ENCODE data around the gene SRSF4.
"Not testable (repeated sequence)": the region's sequence is repeated elsewhere in the genome, so short reads cannot be mapped to it uniquely, and the experiment has no call there.

SRSF4 gene
- long read RNA-seq, donor 1, transcript SRSF4-201 (6 exons, 2,387 nt), result major isoform, 30 of 39 reads
- long read RNA-seq, donor 1, partial matches to known transcripts, result 6 of 39 reads
- long read RNA-seq, donor 1, other reads (novel, unspliced or antisense), result 0 of 39 reads
- long read RNA-seq, donor 2, transcript SRSF4-201 (6 exons, 2,387 nt), result major isoform, 22 of 27 reads
- long read RNA-seq, donor 2, partial matches to known transcripts, result 5 of 27 reads
- long read RNA-seq, donor 2, other reads (novel, unspliced or antisense), result 0 of 27 reads
- long read RNA-seq, donor 3, transcript SRSF4-201 (6 exons, 2,387 nt), result major isoform, 18 of 23 reads
- long read RNA-seq, donor 3, partial matches to known transcripts, result 5 of 23 reads
- long read RNA-seq, donor 3, other reads (novel, unspliced or antisense), result 0 of 23 reads
- long read RNA-seq, donor 4, transcript SRSF4-201 (6 exons, 2,387 nt), result major isoform, 35 of 49 reads
- long read RNA-seq, donor 4, partial matches to known transcripts, result 11 of 49 reads
- long read RNA-seq, donor 4, other reads (novel, unspliced or antisense), result 0 of 49 reads
- long read RNA-seq, donor 5, transcript SRSF4-201 (6 exons, 2,387 nt), result major isoform, 39 of 40 reads
- long read RNA-seq, donor 5, partial matches to known transcripts, result 0 of 40 reads
- long read RNA-seq, donor 5, other reads (novel, unspliced or antisense), result 0 of 40 reads
- long read RNA-seq, donor 6, transcript SRSF4-201 (6 exons, 2,387 nt), result major isoform, 37 of 47 reads
- long read RNA-seq, donor 6, partial matches to known transcripts, result 6 of 47 reads
- long read RNA-seq, donor 6, other reads (novel, unspliced or antisense), result 0 of 47 reads
- long read RNA-seq, donor 7, transcript SRSF4-201 (6 exons, 2,387 nt), result major isoform, 54 of 75 reads
- long read RNA-seq, donor 7, partial matches to known transcripts, result 15 of 75 reads
- long read RNA-seq, donor 7, other reads (novel, unspliced or antisense), result 0 of 75 reads
- long read RNA-seq, donor 8, transcript SRSF4-201 (6 exons, 2,387 nt), result major isoform, 27 of 35 reads
- long read RNA-seq, donor 8, partial matches to known transcripts, result 5 of 35 reads
- long read RNA-seq, donor 8, other reads (novel, unspliced or antisense), result 0 of 35 reads

DNA sequence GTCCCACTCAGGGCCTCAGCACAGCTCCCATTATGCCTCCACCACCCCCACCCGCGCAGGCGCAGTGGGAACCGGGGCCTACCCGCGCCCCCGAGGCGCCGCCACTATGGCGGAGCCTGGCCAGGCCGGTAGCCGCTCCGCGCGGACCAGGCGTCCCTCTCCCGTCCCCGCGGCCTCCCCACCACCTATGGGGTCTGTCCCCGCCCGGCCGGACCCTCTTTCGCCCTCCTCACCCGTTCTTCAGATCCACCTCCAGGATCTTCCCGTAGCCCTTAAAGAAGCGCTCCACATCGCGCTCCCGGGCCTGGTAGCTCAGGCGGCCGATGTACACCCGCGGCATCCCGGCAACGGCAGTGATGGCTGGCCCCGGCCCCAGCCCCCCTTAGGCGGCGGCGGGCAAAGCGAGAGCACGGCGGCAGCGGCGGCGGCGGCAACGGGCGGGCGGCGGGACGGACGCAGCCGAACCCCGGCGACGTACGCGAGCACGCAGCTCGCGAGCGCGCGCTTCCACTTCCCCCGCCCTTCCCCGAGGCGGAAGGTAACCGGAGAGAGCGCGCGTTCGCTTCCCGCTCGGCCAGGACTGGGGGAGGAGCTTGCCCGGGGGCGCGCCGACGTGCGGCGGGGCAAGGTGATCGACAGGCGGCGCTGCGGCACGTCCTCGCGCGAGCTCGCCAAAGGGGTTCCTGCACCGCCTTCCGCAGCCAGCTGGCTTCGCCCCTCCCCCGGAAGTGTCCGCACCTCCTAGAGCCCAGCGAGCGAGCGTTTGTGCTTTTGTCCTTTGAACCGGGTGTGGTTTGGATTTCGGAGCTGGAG is at the start of gene SRSF4:
TSS of gene SRSF4 (minus strand) at position 488 of the 813 bp plus-strand sequence. CDS start at position 340, 148 bp downstream.
- DNase-seq, result peak; percentile 98

DNA sequence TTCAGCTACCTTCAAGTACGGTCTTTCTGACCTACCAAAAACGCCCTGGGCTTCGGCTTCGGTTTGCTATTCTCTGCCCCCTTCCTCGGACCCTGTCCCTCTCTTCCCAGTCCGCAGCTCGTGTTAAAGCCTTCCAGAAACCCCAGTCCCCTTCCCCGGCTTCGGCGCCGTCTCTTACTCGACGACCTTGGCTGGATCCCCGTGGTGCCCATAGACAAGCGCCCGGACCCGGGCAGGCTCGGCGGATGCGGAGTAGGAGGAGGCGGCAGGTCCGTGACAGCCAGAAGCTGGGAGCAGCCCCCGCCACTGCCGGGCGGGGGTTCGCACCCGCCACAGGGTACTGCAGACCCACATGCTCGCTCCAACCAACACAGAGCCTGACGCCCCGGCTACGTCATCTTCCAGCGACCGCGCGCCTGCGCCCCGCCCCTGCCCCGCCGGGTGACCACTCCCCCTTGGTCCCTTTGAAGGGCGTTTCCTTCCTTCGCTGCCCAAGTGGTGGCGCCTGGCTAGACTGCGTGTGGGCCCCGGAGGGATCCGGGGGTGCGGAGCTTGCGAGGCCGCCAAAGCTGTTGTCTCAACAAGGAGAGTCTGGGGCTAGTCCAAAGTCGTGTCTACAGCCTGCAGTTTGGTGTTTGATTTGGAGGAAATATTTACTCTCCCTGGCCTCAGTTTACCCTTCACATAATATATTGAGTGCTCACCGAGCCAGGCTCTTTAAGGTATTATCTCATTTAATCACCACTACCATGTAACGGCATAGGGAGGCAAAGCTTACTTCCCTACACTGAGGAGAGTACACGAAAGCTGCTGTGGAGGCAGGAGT is 49.1 kb upstream of the SRSF4 start, which contains the start of gene MECR:
TSS of gene MECR (minus strand) at position 382 of the 826 bp plus-strand sequence. CDS start at position 354, 28 bp downstream.
- peak; percentile 93 for DNase-seq

DNA sequence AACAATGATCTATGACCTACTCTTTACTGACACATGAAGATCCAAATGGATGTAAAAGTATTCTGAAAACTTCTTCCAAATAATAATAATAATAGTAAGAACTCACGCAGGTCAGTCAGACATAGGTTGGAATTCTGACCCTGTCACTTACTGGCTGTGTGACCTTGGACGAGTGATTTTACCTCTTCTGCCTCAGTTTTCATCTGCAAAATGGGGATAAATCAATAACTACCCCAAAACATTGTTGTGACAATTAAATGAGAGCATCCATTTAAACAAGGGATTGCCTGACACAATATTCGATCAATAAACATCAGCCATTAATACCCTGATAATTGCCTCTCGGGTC is 48.5 kb upstream of the SRSF4 start:
- DNase-seq, result no peak

DNA sequence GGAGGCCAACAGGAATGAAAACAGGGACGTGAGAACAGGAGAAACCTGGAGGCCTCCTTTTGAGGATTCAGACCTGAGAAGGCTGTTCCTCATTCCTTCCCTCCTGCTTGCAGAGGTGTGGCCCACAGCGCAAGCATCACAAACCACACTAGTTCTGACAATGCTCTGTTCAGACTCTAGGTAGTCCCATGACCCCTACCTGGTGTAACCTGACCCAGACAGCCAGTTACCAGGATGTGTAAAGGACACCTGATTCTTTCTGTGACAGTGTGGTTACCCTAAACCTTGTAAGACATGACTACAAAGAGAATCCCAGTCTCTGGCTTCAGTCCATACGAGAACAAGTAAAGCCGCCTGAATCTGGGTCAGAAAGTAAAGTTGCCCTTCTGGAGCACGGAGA is 45.8 kb upstream of the SRSF4 start:
- DNase-seq, result no peak

DNA sequence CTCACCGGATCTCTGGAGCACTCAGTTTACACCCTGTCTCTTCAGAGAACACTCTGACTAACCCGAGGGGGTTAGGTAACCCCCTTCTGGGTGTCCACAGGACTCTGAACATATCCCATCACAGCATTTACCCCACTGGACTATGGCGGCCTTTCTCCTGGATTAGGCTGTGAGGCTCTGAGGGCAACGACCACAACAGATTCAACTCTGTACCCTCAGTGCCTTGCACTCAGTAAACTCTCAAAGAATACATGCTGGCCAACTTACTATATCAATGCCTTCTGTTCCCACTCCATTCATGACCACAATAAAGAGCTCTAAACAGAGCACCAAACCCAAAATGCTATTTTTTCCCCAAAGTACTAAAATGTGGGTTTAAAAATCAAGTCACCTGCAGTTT is 43.7 kb upstream of the SRSF4 start:
- DNase-seq, result no peak

DNA sequence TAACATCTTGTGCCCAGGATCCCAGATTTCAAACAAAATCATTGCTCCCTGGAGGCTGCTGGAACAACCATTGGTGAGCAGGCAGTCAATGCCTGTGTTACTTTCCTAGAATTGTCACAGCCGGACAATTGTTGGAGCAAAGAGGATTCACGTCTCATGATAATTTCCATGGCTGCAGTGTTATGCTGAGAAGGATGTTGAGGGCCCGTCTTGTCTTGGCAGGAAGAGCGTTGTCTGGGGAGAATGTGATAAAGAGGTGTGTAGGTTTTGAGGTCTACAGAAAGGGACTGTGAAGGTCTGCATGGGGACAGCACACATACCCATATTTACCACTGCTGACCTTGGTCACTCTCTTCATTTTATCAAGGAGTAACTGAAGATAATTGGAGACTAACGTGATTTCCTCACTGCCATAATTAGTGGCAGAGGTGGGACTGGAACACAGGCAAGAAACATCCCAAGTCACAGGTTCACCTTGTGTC is 42.7 kb upstream of the SRSF4 start:
- DNase-seq, result no peak

DNA sequence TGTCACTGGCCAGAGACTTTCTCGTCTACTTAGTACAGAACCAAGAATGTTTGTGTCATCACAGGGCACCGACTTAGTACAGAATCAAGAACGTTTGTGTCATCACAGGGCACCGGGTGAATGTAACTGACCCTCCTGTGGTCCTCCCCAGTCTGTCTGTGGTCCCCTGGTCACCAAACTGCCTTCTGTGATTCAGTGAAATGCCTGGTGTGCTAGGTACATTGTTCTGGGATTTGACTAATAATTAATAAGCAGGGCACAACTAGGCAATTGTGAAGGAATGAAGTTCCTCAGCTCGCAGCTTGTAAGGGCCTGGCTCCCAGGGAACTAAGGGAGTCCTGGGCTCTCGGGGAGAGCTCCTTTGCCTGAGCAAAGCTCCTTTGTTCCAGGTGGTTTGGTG is 41.8 kb upstream of the SRSF4 start:
- no peak for DNase-seq

DNA sequence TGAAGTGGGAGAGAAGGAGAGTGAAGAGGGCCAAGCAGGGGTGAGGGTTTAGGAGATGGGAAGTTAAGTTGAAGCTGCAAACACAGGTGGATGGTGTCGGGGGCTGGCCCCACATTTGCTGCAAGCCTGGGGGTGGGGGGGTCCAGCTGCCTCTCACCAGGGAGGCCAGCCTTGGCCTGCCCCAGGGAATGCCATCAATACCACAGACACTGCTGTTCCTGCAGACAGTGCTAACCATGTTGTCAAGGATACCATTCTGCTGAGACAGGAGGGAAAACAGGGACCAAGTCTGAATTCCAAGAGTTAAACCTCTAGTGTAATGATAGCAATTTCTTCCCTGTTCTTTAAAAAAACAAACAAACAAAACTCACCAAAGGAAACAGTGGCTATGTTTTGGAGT is 41.0 kb upstream of the SRSF4 start:
- no peak for DNase-seq

DNA sequence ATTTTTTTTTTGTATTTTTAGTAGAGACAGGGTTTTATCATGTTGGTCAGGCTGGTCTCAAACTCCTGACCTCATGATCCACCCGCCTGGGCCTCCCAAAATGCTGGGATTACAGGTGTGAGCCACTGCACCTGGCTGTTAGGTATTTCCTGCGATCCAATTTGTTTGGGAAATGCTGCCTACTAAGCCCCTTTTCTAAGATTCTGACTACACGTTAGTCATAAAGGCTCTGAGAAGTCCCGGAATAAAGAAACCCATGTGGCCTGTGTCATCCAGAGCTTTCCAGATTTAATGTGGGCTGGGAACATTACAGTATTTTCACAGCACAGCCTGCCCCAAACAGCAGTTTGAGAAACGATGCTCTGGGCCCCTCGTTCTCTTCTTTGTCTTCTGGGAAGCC is 40.6 kb upstream of the SRSF4 start:
- not testable (repeated sequence) for DNase-seq

DNA sequence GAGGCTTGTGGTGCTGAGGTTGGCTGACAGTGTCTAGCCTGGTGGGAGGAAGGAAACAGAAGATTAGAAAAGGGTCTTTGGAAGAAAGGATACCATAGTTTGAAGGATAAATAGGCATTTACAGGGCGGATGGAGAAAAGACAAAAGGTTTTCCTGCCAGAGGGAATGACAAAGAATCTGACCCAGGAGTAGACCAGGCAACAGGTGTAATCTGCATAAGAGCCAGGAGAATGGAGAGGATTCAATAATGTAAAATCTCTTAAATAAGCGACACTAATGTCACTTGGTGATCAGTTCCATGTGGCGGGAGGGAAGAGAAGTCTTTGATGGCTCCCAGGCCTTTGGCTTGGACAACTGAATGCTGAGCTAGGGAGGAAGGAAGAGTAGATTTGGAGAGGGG is 39.6 kb upstream of the SRSF4 start:
- no peak for DNase-seq

DNA sequence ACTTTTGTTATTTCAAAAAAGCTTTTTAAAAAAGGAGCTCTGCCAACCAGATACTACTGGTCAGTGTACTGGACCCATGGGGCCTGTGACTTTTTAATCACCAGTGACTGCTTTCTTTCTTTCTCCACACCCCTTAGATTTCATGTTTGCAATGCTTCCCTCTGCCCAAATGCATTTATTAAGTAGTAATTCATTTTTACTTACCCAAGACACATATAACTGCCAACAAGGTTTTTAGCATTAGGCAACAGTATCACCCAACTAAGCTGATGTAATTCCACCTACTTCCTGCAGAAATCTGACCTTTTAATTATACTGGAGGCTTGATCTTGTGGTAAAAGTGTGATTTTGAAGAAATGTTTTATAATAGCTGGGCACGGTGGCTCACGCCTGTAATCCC is 36.5 kb upstream of the SRSF4 start:
- DNase-seq, result no peak

DNA sequence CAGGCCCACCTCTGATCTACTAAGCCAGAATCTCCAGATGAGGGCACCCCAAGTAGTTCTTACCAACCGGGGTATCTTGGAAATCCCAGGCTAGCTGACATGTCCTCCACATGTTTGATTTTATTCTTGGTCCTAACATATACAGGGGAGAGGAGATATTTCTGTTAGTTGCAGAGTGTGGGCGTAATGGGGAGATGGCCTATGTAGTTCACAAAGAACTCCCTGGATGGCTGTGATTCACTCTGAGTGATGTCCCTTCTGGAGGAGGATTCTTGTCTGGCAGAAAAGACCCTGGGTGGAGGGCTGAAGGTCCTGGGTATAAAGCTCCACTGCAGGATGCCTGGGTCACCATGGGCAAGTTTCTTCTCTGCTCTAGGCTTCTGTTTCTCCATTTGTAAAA is 35.9 kb upstream of the SRSF4 start:
- DNase-seq, result no peak

DNA sequence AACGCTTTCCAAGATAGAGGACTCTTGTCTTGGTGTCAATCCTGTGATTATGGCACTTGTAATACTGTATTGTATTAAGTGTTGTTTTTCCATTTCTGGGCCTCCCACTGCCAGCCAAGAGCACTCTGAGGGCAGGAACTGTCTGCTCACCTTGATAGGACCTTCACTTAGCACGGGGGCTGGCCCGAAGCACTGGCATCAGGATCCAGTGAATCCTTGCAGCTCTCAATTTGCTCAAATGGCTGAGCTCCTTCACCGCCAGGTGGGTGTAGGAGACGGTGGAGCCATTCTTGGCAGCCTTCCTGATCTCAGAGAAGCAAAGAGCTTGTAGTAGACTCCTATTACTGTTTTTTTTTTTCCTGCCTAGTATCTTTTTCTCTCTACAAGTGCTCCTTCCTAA is 31.4 kb upstream of the SRSF4 start:
- no peak for DNase-seq

DNA sequence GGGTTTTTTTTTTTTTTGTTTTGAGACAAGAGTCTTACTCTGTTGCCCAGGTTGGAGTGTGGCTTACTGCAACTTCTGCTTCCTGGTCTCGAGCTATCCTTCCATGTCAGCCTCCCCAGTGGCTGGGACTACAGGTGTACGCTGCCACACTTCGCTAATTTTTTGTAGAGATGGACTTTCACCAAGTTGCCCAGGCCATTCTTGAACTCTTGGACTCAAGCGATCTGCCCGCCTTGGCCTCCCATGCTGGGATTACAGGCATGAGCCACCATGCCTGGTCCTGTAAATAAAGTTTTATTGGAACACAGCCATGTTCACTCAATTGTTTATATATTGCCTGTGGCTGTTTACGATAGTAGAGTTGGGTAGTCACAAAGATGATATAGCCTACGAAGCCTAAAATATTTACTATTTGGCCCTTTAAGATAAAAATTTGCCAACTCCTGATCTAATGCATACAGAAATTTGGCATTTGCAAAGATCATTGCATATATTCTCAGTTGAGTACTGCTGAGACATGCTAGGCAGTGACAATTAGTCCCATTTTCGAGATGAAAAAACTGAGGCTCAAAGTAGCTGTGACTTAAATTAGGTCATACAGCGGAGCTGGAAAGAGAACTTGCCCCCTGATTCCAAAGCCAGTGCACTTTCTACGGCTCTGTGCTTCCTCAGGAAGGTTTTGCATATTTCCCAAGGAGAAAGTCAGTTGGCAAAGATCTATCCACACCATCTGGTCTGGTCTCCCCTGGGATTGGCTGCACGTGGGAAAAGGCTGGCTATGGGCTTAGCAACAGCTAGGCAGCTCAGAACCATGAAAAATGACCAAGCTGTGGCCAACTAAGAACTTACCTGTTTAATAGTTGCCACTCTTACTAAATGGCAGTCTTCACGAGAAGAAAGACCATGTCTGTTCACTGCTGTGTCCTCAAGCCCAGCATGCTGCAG is 29.7 kb upstream of the SRSF4 start:
- DNase-seq, result no peak

DNA sequence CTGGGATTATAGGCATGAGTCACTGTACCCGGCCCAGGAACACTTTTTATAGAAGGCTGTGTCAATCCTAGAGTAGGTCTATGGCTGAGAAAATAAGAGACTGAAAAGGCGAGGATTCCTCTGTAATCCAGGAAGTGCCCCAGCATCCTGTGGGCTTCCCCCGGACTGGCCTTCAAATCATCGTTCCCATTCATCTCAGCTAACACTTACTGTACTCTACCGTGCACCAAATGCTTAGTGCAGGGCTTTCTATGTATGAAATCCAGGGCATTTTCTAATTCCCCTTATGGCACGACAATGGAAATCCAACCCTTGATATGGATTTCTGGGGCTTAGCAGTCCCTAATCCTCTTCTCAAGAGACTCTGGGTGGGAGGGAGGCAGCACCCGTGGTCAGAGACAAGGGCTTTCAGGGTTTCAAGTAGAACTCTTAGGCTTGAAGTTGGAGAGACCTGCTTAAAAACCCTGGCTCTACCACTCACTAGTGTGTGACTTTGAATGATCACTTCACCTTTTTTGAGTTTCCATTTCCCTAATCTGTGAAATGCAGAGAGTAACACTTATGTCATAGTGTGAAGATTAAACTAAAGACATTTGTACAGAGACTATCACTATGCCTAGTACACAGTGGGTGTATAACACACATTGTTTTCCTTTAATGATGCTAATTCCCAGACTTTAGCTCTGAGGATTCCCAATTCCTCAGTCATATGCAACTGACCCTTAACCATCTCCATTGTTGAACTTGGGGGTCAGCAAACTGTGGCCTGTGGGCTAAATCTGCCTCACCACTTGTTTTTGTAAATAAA is 28.8 kb upstream of the SRSF4 start:
- DNase-seq, result no peak

DNA sequence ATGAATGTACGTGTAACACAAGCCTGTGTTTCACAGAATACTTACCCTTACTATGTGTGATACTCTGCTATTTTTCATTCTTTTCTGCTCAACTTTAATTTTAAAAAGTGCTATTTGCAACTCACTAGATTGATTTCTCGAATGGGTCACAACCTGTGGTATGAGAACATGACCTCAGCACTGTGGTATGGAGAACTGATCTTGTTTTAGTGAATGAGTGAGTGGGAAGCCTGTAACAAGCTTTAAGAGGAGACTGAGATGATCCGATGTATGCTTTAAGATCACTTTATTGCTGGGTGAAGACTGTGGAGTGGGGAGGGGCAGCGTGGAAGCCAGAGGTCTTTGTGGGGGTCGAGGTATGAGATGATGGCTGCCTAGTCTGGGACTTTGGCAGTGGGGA is 27.5 kb upstream of the SRSF4 start:
- no peak for DNase-seq

DNA sequence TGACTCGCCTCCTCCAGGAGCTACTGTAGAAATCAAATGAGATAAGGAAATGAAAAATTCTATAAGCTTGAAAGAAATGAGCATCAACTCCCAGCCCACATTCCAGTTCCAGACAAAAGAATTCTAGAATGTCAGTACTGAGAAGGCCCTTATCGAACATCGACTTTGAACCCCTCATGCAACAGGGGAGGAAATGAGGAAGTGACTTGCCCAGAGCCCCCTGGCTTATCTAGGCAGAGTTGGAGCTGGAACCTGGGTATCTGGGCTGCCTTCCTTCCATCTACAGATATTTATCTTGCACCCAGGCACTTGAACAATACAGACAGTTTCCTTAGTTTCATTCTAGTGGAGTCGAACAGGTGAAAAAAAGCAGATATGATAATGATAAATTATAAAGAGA is 26.7 kb upstream of the SRSF4 start:
- DNase-seq, result no peak

DNA sequence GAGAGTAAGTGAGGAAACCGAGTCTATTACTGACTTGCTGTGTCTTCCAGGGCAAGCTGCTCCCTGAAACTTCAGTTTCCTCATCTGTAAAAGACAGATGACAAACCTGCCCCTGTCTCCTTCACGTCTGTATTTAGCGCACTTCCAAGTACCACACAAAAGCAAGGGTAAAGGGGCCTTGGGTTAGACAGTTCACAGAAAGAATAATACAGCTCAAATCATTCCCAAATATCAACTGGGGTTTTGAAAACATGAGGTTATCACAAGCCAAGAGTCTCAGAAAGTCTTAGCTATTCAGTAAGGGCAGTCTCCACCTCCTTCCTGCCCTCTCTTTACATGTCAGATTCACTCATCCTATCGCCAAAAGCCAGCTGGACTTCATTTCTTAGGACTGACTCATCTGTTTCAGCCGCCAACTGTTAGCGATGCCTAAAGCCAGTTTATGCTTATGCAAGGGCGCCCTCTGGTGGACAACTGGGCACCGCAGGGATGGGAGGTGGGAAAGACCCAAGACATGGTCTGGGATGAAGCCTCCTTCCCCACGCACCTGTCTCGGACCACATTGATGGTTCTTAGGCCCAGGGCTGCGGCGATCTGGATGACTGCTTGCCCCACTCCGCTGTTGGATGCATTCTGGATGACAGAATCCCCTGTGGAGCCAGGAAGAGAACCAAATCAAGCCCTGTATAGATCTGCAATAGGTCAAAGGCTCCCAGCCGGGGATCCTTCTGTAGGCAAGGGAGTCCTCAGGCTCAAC is 21.1 kb upstream of the SRSF4 start:
- DNase-seq, result peak; percentile 53

Measured in right kidney (tissue), 9 donors.